GM10266 (cell line): ENCODE results near the gene CORO2B.

ENCODE experiments used
- DNase-seq: peaks from one replicate; pipeline ENCODE4 v3.0.0; 2012; ENCODE audit errors: extremely low spot score
- TF ChIP-seq, protein P1 (sequence below): IDR thresholded peaks from 2 replicates; pipeline ENCODE4 v1.5.1; 2012; ENCODE audit warnings: mild to moderate bottlenecking, low read depth; ENCODE audit not compliant: control insufficient read depth, insufficient read depth; ENCODE audit errors: missing control alignments

CORO2B gene

DNA sequence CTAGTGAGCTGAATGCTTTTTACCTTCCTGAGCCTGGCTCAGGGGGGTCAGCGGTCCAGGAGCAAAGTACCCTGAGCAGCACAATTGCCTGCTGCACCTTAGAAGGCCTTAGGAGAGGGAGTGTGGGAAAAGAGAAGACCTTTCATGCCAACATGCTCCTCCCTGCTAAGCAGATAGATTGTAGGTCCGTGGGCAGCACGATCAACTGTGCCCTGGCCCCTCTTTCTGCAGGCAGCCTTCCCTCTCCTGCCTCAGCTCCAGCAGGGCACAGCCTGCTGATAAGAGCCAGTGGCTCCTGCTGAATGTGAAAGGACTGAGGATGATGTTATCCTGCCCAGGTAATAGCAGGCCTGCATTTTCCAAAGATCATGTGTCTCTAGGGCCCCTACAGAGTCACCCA is 4.1 kb downstream of the CORO2B start:
- DNase-seq = no peak
- TF ChIP-seq, protein P1, sequence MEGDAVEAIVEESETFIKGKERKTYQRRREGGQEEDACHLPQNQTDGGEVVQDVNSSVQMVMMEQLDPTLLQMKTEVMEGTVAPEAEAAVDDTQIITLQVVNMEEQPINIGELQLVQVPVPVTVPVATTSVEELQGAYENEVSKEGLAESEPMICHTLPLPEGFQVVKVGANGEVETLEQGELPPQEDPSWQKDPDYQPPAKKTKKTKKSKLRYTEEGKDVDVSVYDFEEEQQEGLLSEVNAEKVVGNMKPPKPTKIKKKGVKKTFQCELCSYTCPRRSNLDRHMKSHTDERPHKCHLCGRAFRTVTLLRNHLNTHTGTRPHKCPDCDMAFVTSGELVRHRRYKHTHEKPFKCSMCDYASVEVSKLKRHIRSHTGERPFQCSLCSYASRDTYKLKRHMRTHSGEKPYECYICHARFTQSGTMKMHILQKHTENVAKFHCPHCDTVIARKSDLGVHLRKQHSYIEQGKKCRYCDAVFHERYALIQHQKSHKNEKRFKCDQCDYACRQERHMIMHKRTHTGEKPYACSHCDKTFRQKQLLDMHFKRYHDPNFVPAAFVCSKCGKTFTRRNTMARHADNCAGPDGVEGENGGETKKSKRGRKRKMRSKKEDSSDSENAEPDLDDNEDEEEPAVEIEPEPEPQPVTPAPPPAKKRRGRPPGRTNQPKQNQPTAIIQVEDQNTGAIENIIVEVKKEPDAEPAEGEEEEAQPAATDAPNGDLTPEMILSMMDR = no peak

DNA sequence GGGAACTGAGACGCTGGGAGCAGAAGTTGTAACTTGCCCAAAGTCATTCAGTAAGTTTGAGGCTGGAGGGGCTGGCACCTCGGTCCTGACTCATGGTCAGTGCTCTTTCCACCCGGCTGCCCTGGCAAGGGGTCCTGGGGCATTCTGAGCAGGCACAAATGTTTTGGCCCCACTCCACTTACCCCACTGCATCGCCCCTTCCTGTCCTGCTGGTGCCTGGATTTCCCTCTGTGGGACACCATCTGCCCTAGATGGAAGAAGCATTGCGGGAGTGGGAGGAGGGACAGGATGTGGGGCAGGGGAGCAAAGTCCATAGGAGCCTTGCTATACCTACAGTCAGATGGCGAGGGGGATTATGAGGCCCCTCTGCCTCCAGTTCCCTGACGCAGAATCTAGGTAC is 4.5 kb downstream of the CORO2B start:
- TF ChIP-seq, protein P1 = no peak
- no peak for DNase-seq

DNA sequence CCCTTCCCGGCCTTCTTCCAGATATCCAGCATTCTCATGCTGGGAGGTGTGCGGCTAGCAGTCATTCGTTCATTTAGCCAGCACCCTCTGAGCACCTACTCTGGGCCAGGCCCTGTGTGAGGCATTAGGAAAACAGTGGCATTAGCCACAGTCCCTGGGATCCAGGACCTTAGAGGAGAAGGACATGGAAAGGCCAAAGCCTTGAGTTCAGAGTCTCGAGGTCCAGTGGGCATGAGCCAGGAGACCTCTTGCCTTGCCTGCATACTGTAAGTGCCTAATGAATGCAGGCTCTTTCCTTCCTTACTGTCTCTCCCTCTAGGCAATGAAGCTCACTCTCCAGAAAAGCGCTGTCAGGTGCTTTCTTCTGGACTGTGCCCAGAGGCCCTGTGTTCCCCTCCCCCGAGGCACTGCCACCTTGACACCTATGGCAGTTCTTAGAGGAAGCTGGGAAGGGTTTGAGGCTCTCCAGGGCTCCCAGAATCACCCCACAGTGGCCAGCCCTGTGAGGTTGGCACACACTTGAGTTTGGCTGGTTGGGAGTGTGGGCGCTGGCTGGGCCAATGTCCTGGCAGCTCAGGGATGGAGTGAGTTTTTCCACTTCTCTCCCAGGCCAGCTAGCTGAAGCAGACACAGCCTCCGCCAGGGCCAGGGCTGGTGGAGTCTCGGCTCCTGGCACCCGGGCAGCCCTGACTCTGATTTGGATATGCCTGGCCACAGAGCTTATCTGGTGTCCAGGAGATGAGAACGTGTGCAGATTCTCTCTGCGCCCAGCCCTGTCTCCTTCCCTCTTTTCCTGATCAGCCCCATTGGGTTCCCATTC is 5.4 kb downstream of the CORO2B start:
- TF ChIP-seq, protein P1 = no peak
- no peak for DNase-seq

DNA sequence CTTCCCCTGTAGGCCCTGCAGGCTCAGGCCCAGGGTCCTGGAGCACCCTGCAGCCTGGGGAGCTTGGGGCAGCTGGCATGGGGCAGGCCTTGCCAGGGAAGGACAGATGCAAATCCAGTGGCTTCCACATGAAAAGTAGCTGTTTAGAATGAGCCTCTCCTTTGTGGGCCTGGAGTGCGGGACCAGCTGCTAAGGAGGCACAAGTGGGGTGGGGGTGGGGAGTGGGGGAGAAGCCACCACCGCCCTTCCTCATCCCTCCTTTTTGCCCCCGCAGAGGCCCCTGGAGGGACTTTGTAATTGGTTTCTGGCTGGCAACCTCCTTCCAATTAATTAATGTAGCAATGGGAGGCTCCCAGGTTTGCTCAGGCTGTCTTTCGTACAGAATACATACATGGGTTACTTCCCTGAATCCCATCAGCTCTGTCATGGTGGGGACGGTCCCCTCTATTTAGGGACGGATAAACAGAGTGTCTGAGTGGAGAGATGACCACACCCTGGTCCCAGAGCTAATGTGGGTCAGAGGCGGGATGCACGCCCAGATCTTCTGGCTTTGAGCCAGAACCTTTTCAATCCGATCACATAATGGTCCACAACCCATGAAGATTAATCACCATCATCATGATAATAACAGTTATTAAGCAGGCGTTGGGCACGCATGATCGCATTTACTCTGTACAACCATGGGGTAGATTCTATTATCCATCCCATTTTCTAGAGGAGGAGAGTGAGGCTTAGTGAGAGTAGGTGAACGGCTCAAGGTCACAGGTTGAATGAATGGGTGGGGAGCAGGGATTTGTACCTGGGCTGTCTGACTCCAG is 6.2 kb downstream of the CORO2B start:
- DNase-seq = no peak
- TF ChIP-seq, protein P1 = no peak

DNA sequence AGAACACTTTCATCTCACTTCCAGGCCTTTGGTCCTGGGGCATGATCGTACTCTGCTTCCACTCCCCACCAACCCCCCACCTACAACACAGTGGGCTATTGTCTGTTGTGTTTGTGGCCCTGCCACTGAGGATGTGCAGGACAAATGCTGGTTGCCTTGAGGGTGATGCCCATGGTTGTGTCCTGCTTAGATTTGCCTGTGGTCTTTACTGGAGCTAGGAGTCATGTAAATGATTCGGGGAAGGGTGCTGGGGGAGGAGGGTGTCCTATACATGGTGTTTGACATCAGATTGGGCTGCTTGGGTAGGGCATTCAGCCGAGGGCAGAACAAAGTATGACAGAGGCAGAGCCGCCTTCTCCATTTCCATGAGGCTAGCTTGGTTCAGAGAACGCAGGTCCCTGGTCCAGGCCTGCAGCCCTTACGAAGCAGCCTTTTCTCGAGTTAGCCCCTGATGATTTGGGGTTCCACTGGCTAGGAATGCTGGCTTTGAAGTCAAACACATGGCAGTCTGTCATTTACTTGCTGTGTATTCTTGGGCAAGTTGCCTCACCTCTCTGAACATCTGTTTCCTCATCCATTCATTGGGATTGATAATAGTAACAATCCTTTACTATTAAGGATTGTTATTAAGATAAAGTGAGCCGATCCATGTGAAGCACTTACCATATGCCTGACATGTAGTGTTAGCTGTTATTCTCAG is 6.9 kb downstream of the CORO2B start:
- no peak for DNase-seq
- TF ChIP-seq, protein P1 = no peak

DNA sequence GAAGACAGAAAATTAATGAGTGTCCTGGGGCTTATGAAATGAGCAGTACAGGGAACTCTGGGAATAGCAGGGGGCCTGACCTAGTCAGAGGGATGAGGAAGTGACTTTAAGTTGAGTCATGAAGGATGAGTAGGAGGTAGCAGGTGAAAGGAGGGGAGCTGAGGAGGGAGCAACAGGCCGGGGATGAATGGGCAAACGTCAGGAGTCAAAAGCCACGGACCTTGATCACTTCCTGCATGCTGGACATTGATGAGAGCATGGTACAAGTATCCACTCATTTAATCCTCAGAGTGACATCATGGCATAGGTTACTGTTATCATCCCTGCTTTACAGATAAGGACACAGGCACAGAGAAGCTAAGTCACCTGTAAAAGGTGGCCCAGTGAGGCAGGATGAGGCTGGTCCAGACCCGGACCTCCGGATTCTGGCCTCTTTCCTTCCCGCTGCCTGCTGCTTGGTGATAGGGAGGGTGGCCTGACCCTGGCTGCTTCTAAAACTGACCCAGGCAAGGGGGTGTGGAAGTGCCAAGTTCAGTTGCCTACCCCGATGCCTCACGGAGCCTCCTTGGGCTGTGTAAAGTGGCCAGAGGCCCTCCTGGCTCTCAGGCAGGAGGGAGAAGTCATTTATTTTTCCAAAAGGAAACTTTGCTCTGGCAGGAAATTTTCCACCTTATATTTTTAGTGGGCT is 7.6 kb downstream of the CORO2B start:
- TF ChIP-seq, protein P1 = no peak
- no peak for DNase-seq
